Coronary artery (tissue), 2 donors: ENCODE measurements around the gene PPM1F.

Experiments used
- DNase-seq: peaks from one replicate; pipeline ENCODE4 v3.0.0-alpha.2; 2017; ENCODE audit warnings: low spot score
- H3K27ac ChIP-seq, 2 donors: fragments of 200-600 bp; sonication (generic); one replicate each; pipeline ENCODE4 v1.5.1; 2016 to 2019
- H3K4me3 ChIP-seq: fragments of 200-600 bp; sonication (generic); 2 replicates; pipeline ENCODE4 v1.5.1; 2016; ENCODE audit warnings: mild to moderate bottlenecking, moderate library complexity
- CTCF ChIP-seq: fragments of 200-600 bp; sonication (generic); IDR thresholded peaks from one replicate; pipeline ENCODE4 v1.5.1; 2019; ENCODE audit warnings: antibody characterized with exemption

Gene PPM1F

GRCh38 chr22:21933413-21933812 lies 19.2 kb downstream of the PPM1F start:
- no peak for DNase-seq
- TF ChIP-seq CTCF, result no peak
- H3K4me3 ChIP-seq, result no peak overlapping the region
- H3K27ac ChIP-seq, result no peak overlapping the region

- DNase-seq, result no peak
- Histone ChIP-seq H3K4me3 (no peak overlapping the region), H3K27ac (no peak overlapping the region)
- TF ChIP-seq CTCF, result no peak
Measured at GRCh38 chr22:21932347-21932746, 20.3 kb downstream of the PPM1F start.

GRCh38 chr22:21931056-21931455 lies 21.6 kb downstream of the PPM1F start:
- no peak for DNase-seq
- no peak overlapping the region for H3K27ac ChIP-seq
- no peak overlapping the region for H3K4me3 ChIP-seq
- no peak for TF ChIP-seq CTCF

GRCh38 chr22:21929253-21929652 lies 23.4 kb downstream of the PPM1F start:
- no peak for DNase-seq
- no peak overlapping the region for H3K4me3 ChIP-seq
- no peak for TF ChIP-seq CTCF
- no peak overlapping the region for H3K27ac ChIP-seq

- H3K27ac ChIP-seq, result no peak overlapping the region
- H3K4me3 ChIP-seq, result no peak overlapping the region
- no peak for DNase-seq
- TF ChIP-seq CTCF, result no peak
Measured at GRCh38 chr22:21928048-21928447, 24.6 kb downstream of the PPM1F start.

- H3K27ac ChIP-seq, result no peak overlapping the region
- no peak for TF ChIP-seq CTCF
- H3K4me3 ChIP-seq, result no peak overlapping the region
- DNase-seq, result no peak
Measured at GRCh38 chr22:21927174-21927823, 25.3 kb downstream of the PPM1F start.

- H3K27ac ChIP-seq, result no peak overlapping the region
- H3K4me3 ChIP-seq, result no peak overlapping the region
- DNase-seq, result no peak
- TF ChIP-seq CTCF, result no peak
Measured at GRCh38 chr22:21926728-21927127, 25.9 kb downstream of the PPM1F start.
